Stimulated activated CD8-positive, alpha-beta memory T cell treated with anti-CD3 and anti-CD28 coated beads, Interleukin-4, amount 100 ng/mL, for 48 hours (primary cell): ENCODE results near the gene TFCP2L1.

ENCODE experiments used
- DNase-seq: peaks from one replicate; pipeline ENCODE4 v3.0.0-alpha.2; 2020

The TFCP2L1 gene

DNA sequence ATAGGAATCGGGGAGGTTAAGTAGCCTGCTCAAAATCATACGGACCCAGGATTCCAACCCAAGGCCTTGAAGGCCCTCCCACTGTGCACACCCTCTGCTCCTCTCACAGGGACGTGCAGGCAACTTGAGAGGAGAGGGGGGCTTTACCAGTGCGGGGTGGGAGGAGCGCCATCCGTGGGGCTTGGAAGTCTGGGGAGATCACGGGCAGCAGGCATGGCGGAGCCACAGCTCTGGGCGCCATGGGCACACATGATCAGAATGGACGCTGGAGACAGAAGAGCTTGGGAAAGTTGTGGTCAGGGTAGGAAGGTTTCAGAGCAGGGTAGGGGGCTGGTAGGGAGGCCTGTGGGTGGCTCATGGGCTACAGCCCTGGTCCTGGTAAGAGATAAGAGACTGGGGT is 70.7 kb downstream of the TFCP2L1 start:
- DNase-seq: no peak

DNA sequence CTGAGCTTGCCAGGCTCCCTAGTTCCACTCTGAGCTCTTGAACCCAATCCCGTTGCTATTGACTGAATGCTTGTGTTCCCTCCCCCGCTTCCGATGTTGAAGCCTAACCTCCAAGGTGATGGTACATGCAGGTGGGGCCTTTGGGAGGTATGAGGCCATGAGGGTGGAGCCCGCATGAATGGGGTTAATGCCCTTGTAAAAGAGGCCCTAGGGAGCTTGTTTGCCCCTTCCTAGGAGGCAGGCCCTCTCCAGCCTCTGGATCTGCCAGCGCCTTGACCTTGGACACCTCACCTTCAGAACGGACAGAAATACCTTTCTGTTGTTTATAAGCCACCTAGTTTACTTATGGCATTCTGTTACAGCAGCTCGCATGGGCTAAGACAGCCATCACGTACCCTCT is 71.6 kb downstream of the TFCP2L1 start:
- DNase-seq: no peak

GRCh38 chr2:121212661-121213325 is 72.2 kb downstream of the TFCP2L1 start:
- DNase-seq: no peak

DNA sequence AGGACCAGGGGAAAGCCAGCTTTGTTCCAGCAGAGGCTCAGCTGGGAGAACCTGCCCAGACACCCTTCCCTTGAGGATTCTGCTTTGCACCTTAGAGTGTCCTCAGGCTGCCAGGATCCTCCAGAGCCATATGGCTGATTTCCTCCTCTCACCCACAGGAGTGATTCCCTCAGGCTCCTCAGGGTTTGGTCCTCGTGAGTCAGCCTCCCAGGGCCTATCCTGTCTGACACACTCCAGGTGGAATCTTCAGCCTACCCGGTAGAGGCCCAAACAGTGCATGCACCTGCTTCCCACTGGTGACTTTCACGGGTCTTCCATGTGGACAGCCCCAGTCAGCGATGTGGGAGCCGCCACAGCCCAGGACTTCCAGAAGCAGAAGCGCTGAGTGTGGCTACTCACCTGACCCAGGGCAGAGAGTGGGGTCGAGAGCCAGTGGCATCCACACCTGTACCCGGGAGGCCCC is 73.3 kb downstream of the TFCP2L1 start:
- no peak for DNase-seq

- DNase-seq: no peak
These were observed 73.8 kb downstream of the TFCP2L1 start for GRCh38 chr2:121211251-121211650.

DNA sequence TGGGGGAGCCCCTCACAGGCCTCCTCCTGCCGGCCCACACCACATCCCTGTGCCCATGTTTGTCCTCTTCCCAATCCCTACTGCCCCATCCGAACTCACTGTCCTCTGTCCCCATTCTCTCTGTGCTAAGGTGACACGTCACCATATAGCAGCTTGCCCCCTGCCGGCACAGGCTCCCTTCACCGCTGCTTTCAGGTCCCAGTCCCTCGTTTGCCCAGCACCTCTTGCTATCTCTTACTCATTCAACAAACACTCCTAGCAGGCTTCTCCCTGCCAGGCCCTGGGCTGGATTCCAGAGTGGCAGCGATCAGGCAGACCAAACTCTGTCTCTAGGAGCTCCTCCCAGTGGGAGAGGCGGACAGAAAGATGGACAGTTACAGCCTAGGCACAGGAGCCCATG is 74.3 kb downstream of the TFCP2L1 start:
- no peak for DNase-seq

DNA sequence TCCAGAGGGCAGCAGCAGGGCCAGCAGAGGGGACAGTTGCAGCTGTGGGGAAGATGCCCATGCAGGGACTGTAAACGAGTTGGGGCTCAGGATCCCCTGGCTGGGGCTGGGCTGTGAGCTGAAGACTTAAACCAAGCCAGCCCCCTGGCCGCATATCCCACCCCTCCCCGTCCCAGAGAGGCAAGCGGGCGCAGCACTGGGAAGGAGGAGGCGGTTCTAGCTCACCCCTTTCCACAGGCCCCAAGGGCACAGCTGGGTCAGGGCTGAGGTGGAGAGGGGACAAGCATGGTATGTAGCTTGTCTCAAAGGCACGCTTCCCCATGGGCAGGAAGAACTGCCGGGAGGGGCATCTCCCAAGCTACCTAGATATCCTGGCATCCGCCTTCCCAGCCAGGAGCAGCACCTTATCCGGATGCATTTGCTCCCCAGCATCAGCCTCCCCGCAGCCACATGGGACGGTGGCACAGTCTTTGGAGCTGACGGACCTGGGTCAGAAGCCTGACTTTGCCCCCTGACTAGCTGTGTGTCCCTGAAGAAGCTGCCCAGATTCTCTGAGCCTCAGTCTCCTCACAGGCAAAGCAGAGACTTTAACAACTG is 75.9 kb downstream of the TFCP2L1 start:
- DNase-seq: no peak

GRCh38 chr2:121207494-121207893 is 77.5 kb downstream of the TFCP2L1 start:
- no peak for DNase-seq

DNA sequence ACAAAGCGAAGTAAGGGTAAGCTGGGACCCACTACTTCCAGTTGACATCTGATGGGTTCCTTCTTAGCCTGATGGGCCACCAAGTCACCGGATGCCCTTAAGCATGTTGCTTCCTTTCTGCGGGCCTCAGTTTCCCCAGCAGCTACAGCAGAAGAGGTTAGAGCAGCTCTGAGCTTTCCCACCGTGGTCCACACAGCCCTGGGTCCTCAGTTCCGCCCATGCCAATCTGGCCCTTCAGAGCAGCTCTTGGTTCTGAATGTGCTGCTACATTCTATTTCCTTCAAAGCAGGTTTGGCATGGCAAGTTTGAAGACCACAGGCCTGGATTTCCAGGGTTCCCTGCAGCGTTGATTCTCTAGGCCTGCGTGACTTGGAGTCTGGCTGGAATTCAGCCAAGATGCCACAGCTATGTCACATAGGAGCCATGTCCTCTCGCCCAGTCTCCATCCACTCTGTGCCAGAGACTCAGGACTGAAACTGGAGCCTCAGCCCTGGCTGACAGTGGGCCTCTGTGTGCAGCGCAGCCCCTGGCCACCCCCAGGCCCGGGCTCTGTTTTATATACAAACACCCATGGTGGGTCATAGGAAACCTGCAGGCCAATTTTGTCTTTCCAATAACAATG is 79.6 kb downstream of the TFCP2L1 start:
- DNase-seq: no peak

- no peak for DNase-seq
These were observed 81.3 kb downstream of the TFCP2L1 start for GRCh38 chr2:121203591-121204249.

DNA sequence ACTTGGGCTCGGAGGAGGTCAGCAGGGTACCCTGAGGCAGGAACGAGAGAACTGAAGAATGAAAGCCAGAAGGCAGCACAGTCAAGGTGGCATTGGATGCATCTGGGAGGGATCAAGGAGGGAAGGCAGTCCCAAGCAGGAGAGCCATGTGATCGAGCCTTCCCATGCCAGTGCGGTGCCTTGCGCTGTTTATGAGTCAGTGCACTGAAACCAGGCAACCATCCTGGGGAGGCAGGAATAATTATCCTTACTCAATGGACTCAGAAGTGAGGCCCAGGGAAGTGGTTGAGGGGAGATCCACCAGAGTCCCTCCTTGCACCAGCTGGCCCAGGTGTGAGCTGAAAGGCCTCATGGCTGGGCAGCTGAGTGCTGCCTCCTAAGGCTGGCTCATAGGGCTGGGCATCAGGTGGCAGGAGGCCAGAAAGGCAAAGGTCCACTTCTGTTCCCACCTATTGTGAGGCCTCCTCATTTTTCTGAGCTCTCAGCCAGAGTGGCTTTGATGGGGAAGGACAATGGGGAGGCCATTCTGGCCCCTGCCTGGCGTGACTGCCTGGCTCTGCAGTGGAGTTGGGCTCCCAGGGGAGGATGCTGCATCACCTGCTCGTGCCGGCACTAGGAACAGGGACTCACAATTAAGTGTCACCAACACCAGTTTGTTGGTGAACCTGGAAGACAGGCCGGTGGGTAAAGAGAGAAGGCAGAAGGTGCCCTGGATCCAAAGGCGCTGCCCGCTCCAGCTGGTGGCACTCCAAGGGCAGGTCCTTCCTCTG is 82.3 kb downstream of the TFCP2L1 start:
- DNase-seq: no peak

GRCh38 chr2:121201796-121202195 is 83.2 kb downstream of the TFCP2L1 start:
- DNase-seq: no peak

DNA sequence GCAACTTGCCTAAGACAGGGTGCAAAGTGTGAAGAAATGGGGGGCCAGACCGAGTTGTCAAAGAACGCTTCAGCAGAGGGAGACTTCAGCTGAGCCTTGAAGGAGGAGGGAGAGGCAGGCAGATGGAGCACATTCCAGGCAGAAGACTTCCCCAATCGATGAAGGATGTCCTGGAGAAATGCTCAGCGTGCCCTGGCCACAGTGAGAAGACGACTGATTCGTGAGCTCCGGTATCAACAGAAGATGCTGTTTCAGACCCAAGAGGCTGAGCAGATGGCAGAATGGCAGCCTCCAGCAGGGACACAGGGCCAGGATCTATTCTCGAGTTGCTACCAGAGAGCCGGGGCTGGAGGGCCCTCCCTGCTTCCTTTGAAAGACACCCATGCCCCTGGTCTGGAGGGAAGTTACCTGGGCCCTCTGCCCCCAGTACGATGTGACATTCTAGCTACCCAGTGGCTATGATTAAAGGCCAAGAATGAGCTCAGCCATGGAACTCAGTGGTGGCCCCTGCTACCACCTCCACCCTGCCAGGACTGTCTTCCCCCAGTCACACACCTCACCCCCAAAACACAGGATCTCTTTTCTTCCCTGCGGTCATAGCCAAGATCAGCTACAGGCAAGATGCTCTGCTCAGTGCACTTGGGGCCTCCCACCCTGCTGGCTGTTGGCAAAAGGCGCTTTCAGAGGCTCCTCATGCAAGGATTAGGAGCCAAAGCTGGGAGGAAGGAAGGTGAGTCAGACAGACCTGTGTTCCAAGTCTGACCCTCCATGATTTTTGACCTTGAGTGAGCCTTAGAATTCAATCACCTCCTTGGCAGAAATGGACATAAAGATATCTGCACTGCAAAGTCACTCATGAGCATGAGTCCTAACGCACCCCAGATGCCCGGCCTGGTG is 84.3 kb downstream of the TFCP2L1 start:
- DNase-seq: no peak

- DNase-seq: no peak
These were observed 85.0 kb downstream of the TFCP2L1 start for GRCh38 chr2:121200011-121200347.

DNA sequence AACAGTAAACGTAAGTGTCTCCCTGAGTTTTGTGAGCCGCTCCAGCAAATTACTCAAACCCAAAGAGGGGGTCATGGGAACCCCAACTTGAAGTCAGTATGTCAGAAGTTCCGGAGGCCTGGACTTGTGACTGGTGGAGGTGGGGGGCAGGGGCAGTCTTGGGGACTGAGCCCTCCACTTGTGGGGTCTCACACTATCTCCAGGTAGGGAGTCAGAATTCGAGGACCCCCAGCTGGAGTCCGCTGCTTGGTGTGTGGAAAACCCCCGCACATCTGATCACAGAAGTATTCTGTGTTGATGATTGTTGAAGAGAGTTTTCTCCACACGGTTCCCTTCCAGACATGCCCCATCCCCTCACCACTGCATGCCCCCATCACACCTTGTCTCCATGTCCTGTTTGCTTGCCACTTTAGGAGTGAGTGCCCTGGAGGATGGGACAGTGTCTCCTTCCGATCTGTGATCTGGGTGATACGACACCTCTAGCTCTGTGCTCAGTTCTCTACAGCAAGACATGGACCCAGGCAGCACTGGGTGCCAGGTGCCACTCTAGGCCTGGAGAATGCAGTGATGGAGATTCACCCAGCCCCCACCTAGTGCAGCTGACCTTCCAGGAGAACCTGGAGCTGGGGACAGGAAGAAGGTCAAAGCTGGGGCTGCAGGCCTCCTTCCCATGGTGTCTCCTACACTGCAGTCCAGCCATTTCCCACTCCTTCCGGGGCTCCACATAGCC is 85.6 kb downstream of the TFCP2L1 start:
- no peak for DNase-seq

DNA sequence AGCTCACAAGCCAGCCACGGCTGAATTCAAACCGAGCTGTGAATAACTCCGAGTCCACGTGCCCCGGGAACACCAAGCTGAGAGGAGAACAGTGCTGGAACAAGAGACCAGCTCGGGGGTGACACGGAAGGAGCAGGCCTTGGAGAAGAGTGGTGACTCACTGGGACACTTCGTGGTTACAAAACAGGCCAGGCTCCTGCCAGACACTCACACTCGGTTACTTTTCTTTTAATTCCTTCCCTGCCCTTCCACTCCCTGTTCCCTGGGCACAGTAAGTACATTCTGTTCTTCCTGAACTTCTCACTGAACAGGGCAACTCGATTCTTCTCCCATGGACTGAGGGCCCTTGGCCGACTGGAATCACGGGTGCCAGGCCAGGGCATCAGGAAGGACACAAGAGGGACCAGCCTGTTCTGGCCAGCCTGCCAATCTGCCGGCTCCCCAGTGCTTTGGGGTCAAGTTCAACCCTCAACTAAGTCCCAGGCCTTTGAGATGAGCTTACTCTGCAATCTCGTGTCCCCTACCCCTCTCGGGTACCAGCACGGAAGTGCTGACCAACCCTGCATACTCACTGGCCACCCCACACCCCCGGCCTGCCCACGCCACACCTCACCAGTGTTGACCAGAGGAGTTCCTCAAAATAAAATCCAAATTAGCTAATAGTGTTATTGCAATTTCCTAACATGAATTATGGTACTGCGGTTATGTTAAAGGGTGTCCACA is 87.5 kb downstream of the TFCP2L1 start:
- DNase-seq: no peak

GRCh38 chr2:121196849-121197155 is 88.2 kb downstream of the TFCP2L1 start:
- no peak for DNase-seq

GRCh38 chr2:121196132-121196848 is 88.7 kb downstream of the TFCP2L1 start:
- no peak for DNase-seq

DNA sequence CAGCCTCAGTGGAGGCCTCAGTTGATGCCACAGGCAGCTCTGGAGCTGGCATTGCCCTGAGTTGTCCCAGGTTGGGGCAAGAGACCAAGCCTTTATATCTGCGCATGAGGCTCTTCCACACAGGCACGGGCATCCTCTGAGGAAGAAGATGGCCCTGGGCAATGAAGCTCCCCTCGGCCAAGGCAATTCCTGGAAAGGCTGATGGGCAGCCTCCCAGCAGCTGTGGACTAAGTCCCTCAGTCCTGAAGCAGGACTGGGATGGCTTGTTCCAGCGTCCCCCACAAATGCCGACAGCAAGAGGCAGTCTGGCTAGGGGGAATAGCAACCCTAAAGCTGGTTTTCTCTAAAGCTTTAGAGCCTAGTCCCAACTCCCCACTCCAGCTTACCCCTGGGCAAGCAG is 90.0 kb downstream of the TFCP2L1 start:
- DNase-seq: no peak

DNA sequence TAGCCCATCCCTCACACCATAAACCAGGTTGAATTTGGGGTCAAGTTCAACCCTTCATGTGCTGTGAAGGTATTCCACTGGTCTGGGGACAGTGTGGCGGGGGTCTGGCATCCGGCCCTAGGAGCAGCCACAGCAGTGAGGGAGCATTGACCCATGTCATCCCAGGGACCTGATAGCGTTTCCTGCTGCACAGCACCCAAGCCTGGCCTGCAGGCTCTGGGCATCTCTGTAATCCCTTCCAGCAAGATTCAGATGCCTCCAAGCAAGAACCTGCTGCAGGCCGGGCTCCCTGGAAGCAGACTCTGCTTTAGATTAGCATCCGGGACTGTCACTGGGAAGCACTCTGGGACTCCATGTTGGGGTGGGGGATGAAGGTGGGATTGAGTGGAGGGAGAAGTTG is 90.4 kb downstream of the TFCP2L1 start:
- no peak for DNase-seq
